NK-92 treated with Interleukin-12 subunit alpha and Interleukin-12 subunit beta, amount 100 ng/mL, for 24 hours (cell line): Measurements from ENCODE around the gene SLK.

ENCODE experiments used
- DNase-seq: peaks from one replicate; lab custom pipeline; 2025; lab: John Stamatoyannopoulos, UW

The SLK gene

GRCh38 chr10:104033966-104034365, 67.0 kb downstream of the SLK start:
- DNase-seq, result no peak

GRCh38 chr10:104034401-104035193, 67.7 kb downstream of the SLK start:
- no peak for DNase-seq

- no peak for DNase-seq
These were observed 68.5 kb downstream of the SLK start for GRCh38 chr10:104035194-104036068.

GRCh38 chr10:104036069-104036384, 69.1 kb downstream of the SLK start:
- no peak for DNase-seq

- DNase-seq, result no peak
These were observed 69.7 kb downstream of the SLK start for GRCh38 chr10:104036518-104037260.

- DNase-seq, result no peak
These were observed 70.5 kb downstream of the SLK start for GRCh38 chr10:104037261-104037951.

- no peak for DNase-seq
These were observed 71.6 kb downstream of the SLK start for GRCh38 chr10:104038537-104038936.

- no peak for DNase-seq
These were observed 72.2 kb downstream of the SLK start for GRCh38 chr10:104038958-104039752.

- DNase-seq, result no peak
These were observed 73.4 kb downstream of the SLK start for GRCh38 chr10:104040382-104040781.

- DNase-seq, result no peak
These were observed 74.2 kb downstream of the SLK start for GRCh38 chr10:104040862-104041789.

GRCh38 chr10:104041891-104042535, 75.1 kb downstream of the SLK start:
- DNase-seq, result no peak

GRCh38 chr10:104043185-104043830, 76.4 kb downstream of the SLK start:
- no peak for DNase-seq

GRCh38 chr10:104043854-104044253, 76.9 kb downstream of the SLK start:
- no peak for DNase-seq

- no peak for DNase-seq
These were observed 78.5 kb downstream of the SLK start for GRCh38 chr10:104045151-104046089.

GRCh38 chr10:104046651-104047050, 79.7 kb downstream of the SLK start:
- DNase-seq, result no peak

GRCh38 chr10:104049504-104050250, 82.7 kb downstream of the SLK start:
- DNase-seq, result no peak

GRCh38 chr10:104052431-104052830, 85.5 kb downstream of the SLK start:
- no peak for DNase-seq
